Measurements from ENCODE around the gene IFNAR1.

Gene IFNAR1

DNA sequence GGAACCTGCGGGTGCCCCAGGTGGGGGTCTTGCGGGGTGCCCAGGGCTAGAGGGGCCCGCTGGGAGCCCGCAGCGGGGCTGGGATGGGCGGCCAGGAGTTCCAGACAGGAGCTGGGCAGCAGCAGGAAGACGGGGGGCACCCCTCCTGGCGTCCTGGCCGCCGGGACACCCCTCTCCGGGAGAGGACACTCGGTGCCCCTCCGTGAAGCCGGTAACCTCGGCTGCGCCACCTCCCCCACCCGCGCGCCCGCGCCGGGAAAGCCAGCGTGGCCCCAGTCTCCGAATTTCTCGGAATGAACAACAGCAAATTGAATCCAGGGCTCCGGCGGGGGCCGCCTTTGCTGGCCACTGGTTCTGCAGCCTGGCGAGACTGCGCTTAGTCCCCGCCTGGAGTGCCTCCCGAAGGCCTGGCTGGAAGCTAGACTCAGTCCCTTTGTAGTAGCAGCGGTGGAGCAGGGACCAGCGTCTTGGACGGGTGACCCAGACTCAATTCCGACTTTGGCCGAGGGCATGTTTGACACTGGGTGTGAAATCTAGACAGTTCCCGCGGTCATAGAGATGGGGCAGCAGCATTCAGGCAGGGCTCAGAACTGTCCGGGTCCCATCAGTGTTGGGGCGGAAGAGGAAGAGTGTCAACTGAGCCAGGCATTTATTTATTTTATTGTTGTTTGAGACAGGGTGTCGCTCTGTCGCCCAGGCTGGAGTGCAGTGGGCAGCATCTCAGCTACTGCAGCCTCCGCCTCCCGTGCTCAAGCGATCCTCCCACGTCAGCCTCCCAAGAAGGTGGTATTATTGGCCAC is 79.2 kb downstream of the IFNAR1 start:
- no peak for DNase-seq

DNA sequence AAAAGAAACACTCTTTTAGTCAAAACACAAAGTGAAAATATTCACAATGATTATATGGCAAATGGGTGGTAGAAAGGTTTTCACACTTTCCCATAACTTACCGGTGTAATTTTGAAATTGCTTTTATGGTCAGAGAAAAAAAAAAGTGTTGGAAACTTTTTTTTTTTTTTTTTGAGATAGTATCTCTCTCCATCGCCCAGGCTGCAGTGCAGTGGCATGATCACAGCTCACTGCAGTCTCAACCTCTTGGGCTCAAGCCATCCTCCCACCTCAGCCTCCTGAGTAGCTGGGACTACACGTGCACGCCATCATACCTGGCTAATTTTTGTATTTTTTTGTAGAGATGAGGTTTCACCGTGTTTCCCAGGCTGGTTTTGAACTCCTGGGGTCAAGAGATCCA is 81.7 kb downstream of the IFNAR1 start:
- no peak for DNase-seq
